ENCODE measurements around the gene SCNN1G.

SCNN1G gene

DNA sequence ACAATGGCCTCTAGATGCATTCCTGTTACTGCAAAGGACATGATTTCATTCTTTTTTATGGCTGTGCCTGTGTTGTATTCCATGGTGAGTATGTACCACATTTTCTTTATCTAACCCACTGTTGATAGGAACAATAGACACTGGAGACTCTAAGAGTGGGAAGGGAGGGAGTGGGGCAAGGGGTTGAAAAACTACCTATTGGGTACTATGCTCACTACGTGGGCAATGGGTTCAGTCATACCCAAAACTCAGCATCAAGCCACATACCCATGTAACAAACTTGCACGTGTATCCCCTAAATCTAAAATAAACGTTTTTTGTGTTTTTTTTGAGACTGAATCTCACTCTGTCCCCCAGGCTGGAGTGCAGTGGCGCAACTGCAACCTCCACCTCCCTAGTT lies 72.5 kb downstream of the SCNN1G start:
- DNase-seq: no peak

DNA sequence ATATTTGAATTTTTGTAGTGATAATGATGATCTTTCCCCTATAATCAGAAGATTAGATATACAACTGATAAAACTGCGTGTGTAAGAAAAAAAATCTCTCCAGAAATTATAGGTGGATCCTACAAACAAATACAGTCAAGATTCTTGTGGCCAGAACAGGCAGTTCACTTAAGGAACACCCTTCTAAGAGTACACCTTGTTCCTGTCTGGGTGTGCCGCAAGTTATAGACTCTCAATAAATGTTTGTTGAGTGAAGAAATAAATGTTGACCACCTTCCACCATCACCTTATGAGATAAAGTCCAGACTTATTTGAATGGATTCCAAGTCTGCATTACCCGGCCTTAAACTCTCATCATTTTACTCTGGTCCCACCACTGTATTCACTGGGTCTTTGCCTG lies 73.9 kb downstream of the SCNN1G start:
- DNase-seq: no peak

DNA sequence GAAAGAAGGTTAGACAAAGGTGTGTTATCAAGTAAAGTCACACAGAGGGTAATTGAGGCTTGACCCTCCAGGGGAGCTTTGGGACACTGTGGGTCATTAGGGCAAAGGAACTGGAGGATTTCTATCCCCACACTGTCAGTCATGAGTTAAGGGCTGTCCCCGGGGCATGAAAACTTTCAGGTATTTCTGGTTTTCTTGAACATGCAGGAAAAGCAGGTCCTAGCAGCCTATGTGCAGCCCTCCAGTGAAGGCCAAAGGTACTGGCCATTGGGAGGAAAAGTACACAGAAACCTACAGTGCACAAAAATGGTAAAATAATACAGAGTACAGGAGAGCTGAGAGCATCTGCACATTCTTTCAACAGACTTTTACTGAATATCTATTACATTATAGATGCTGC lies 75.1 kb downstream of the SCNN1G start:
- DNase-seq: no peak

DNA sequence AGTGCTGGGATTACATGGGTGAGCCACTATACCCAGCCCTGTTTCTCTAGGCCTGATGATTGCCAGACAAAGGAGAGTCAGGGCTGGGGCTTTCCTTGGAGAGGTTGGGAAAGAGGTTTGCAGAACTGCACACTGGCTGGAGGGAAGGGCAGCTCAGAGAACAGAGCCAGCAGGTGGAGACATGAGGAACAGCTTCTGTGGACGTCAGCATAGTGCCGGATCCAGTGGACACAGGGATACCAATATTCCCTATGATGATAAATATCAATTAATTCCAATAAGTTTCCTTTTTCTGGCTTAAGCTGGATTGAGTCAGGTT lies 76.3 kb downstream of the SCNN1G start:
- no peak for DNase-seq
